ENCODE results near the gene GALE. TPM values are rescaled to one million over a fixed set of nuclear protein-coding genes. Genes with fewer than 3 reads are reported as not detected.

The GALE gene
- total and polyA plus RNA-seq, 2 of the 13 experiments (the other 11 are each of a cell fraction or from before 2014, with no cell fraction given) = 85.2 to 88.4 TPM

- TF ChIP-seq HIVEP1 (CRISPR knock-in tag; IDR thresholded peaks at IDR 0.05) (peak; percentile 44; the same call in 1 of the 2 replicates), ZNF720 (CRISPR knock-in tag; IDR thresholded peaks at IDR 0.05) (no peak), SP4 (CRISPR knock-in tag; IDR thresholded peaks at IDR 0.05) (peak; percentile 87), ZSCAN5A (CRISPR knock-in tag; IDR thresholded peaks at IDR 0.05; ENCODE audit: borderline replicate concordance) (no peak), ZNF251 (CRISPR knock-in tag; IDR thresholded peaks at IDR 0.05) (peak; percentile 36; the same call in 1 of the 2 replicates), MAFG (CRISPR knock-in tag; IDR thresholded peaks at IDR 0.05) (no peak), ZNF678 (CRISPR knock-in tag; IDR thresholded peaks at IDR 0.05) (peak; percentile 97), ZBTB3 (CRISPR knock-in tag; IDR thresholded peaks at IDR 0.05; ENCODE audit: borderline replicate concordance, low read depth) (0 out of 2 replicates have a peak, but pooled peaks have one; percentile 23), JUND (CRISPR knock-in tag; IDR thresholded peaks at IDR 0.05) (peak; percentile 55; the same call in 1 of the 2 replicates), ZFP37 (CRISPR knock-in tag; IDR thresholded peaks at IDR 0.05; ENCODE audit: borderline replicate concordance) (peak; percentile 49; the same call in 1 of the 2 replicates), ZNF234 (CRISPR knock-in tag; conservative IDR thresholded peaks at IDR 0.05) (0 out of 2 replicates have a peak, but pooled peaks have one; percentile 49), ZNF781 (CRISPR knock-in tag; IDR thresholded peaks at IDR 0.05; ENCODE audit: borderline replicate concordance, not compliant biosample characterization) (no peak), HIC2 (CRISPR knock-in tag; IDR thresholded peaks at IDR 0.05; ENCODE audit: low read depth) (no peak), CC2D1A (CRISPR knock-in tag; IDR thresholded peaks at IDR 0.05) (0 out of 2 replicates have a peak, but pooled peaks have one; percentile 32), KLF16 (CRISPR knock-in tag; IDR thresholded peaks at IDR 0.05) (peak in 1 of 2 experiments; percentile 73; a peak in 2 of 4 replicates), SRSF4 (IDR thresholded peaks at IDR 0.05; ENCODE audit: low read depth, low read length, poor library complexity, severe bottlenecking) (no peak), ARID5B (CRISPR knock-in tag; IDR thresholded peaks at IDR 0.05) (peak; percentile 68), ZSCAN21 (CRISPR knock-in tag; IDR thresholded peaks at IDR 0.05; ENCODE audit: borderline replicate concordance) (no peak; the same call in 1 of the 2 replicates), SNRNP70 (IDR thresholded peaks at IDR 0.05; ENCODE audit: low read depth, low read length) (no peak), ZNF562 (CRISPR knock-in tag; IDR thresholded peaks at IDR 0.05; ENCODE audit: borderline replicate concordance) (no peak), LBX2 (CRISPR knock-in tag; IDR thresholded peaks at IDR 0.05; ENCODE audit: borderline replicate concordance) (0 out of 2 replicates have a peak, but pooled peaks have one; percentile 56)
Observed at GRCh38 chr1:23825076-23825761, 24.7 kb upstream of the GALE start, which contains the start of gene HMGCL (continued).
